HCT116 (cell line): ENCODE data around the gene SORT1. TPM values are rescaled to one million over a fixed set of nuclear protein-coding genes. Genes with fewer than 3 reads are reported as not detected.

Source experiments
- ATAC-seq: fragments of 200-7000 bp; cut with Tn5 transposase; 2 replicates; pipeline ENCODE4 v1.9.1; 2020; ENCODE audit warnings: mild to moderate bottlenecking, moderate library complexity
- BruUV-seq: library from RNA; stranded (reverse); fragments of 400-500 nt; replicated peaks from 2 replicates; lab custom pipeline; 2021; lab: Mats Ljungman, UMichigan
- CTCF ChIA-PET: fragments of 300-600 bp; sonication (Branson Sonifier 250); formaldehyde crosslinking; loops from one replicate; lab custom pipeline; 2021; ENCODE audit warnings: antibody characterized with exemption; lab: Charles Lee
- POLR2A ChIA-PET: fragments of 300-600, 350-600 bp; sonication (Branson Sonifier 250); formaldehyde crosslinking; loops from one replicate; lab custom pipeline; 2021; ENCODE audit warnings: antibody characterized with exemption; lab: Charles Lee
- RAD21 ChIA-PET, 2 experiments: fragments of 300-600 bp; sonication (Branson Sonifier 250); formaldehyde crosslinking; loops; one replicate each; lab custom pipeline; 2023; ENCODE audit warnings: low total read pairs in 2 of 2; ENCODE audit not compliant: uncharacterized antibody in 2 of 2, unreplicated experiment in 2 of 2, low non-redundant PET in 1 of 2; lab: Charles Lee
- DNase-seq: peaks from one replicate; pipeline ENCODE4 v3.0.0-alpha.2; 2010; ENCODE audit warnings: low read depth, low spot score
- H2AFZ ChIP-seq: fragments of 200-600 bp; shearing (Covaris generic), sonication (generic); 2 replicates; pipeline ENCODE4 v1.6.1; 2017; ENCODE audit warnings: low read depth, mixed run types, mixed read lengths, antibody characterized with exemption, low read length; ENCODE audit not compliant: poor library complexity, severe bottlenecking
- H3K27ac ChIP-seq: 2 replicates; pipeline ENCODE4 v1.5.1; 2012; ENCODE audit warnings: low read depth, low read length
- H3K27me3 ChIP-seq: fragments of 200-600 bp; sonication (generic); 2 replicates; pipeline ENCODE4 v1.6.1; 2016; ENCODE audit warnings: mixed run types, low read length, mixed read lengths; ENCODE audit not compliant: insufficient read depth
- H3K36me3 ChIP-seq, 2 experiments: fragments of 200-500 bp in 1 of 2; fragments of 200-600 bp in 1 of 2; sonication (Bioruptor generic) in 1 of 2; sonication (generic) in 1 of 2; 2 replicates each; pipeline versions ENCODE4 v1.5.1 to v1.6.1; 2014 to 2016; ENCODE audit warnings: low read length in 2 of 2, inconsistent platforms in 1 of 2, mixed read lengths in 1 of 2, mixed run types in 1 of 2; ENCODE audit not compliant: insufficient read depth in 2 of 2, control insufficient read depth in 1 of 2
- H3K4me1 ChIP-seq, 2 experiments: fragments of 200-600 bp in 1 of 2; sonication (generic) in 1 of 2; 2 replicates each; pipeline versions ENCODE4 v1.5.1 to v1.6.1; 2012 to 2017; ENCODE audit warnings: low read length in 2 of 2, inconsistent platforms in 1 of 2, mild to moderate bottlenecking in 1 of 2, mixed read lengths in 1 of 2, mixed run types in 1 of 2, moderate library complexity in 1 of 2; ENCODE audit not compliant: insufficient read depth in 2 of 2, control insufficient read depth in 1 of 2
- H3K4me2 ChIP-seq: fragments of 200-600 bp; sonication (generic); 2 replicates; pipeline ENCODE4 v1.6.1; 2017; ENCODE audit warnings: mixed run types, low read length, mixed read lengths
- H3K4me3 ChIP-seq, 2 experiments: fragments of 200-600 bp in 1 of 2; sonication (generic) in 1 of 2; replicated peaks in 1 of 2; 2 replicates each; pipeline ENCODE4 v1.5.1; 2011 to 2016; ENCODE audit warnings: low read length in 2 of 2, control low read depth in 1 of 2, low read depth in 1 of 2, mild to moderate bottlenecking in 1 of 2, mixed read lengths in 1 of 2, mixed run types in 1 of 2
- H3K79me2 ChIP-seq: fragments of 200-600 bp; sonication (generic); 2 replicates; pipeline ENCODE4 v1.6.1; 2017; ENCODE audit warnings: mild to moderate bottlenecking, mixed run types, low read length, moderate library complexity, mixed read lengths; ENCODE audit not compliant: insufficient read depth
- H3K9ac ChIP-seq: fragments of 200-600 bp; sonication (generic); 2 replicates; pipeline ENCODE4 v1.6.1; 2016; ENCODE audit warnings: low read length, mixed read lengths
- H3K9me2 ChIP-seq: fragments of 200-600 bp; sonication (generic), shearing (Covaris generic); 2 replicates; pipeline ENCODE4 v1.6.1; 2017; ENCODE audit warnings: mixed run types, mild to moderate bottlenecking, moderate library complexity; ENCODE audit not compliant: insufficient read depth
- H3K9me3 ChIP-seq, 2 experiments: fragments of 200-500 bp in 1 of 2; fragments of 200-600 bp in 1 of 2; sonication (Bioruptor generic) in 1 of 2; sonication (generic) in 1 of 2; 2 replicates each; pipeline ENCODE4 v1.6.1; 2014 to 2017; ENCODE audit warnings: low read length in 2 of 2, mixed read lengths in 2 of 2, inconsistent platforms in 1 of 2, low read depth in 1 of 2, mild to moderate bottlenecking in 1 of 2, mixed run types in 1 of 2, moderate library complexity in 1 of 2; ENCODE audit not compliant: control insufficient read depth in 1 of 2, insufficient read depth in 1 of 2
- H4K20me1 ChIP-seq: fragments of 200-600 bp; sonication (generic), shearing (Covaris generic); 2 replicates; pipeline ENCODE4 v1.6.1; 2017; ENCODE audit warnings: mixed run types, mild to moderate bottlenecking, moderate library complexity; ENCODE audit not compliant: insufficient read depth
- CBX3 ChIP-seq: IDR thresholded peaks from 2 replicates; pipeline ENCODE4 v1.6.1; 2012; ENCODE audit warnings: low read depth
- CEBPB ChIP-seq: IDR thresholded peaks from 2 replicates; pipeline ENCODE4 v1.6.1; 2012; ENCODE audit warnings: low read depth
- EGR1 ChIP-seq: IDR thresholded peaks from 2 replicates; pipeline ENCODE4 v1.6.1; 2012; ENCODE audit warnings: low read depth
- ELF1 ChIP-seq: IDR thresholded peaks from 2 replicates; pipeline ENCODE4 v1.6.1; 2012; ENCODE audit warnings: low read depth, borderline replicate concordance
- EZH2 ChIP-seq: fragments of 200-600 bp; sonication (generic); IDR thresholded peaks from 2 replicates; pipeline ENCODE4 v1.6.1; 2017; ENCODE audit warnings: antibody characterized with exemption, mixed run types
- EZH2phosphoT487 ChIP-seq: fragments of 200-600 bp; IDR thresholded peaks from 2 replicates; pipeline ENCODE4 v1.6.1; 2018; ENCODE audit warnings: antibody characterized with exemption, borderline replicate concordance
- JUND ChIP-seq: IDR thresholded peaks from 2 replicates; pipeline ENCODE4 v1.6.1; 2012
- POLR2A ChIP-seq: IDR thresholded peaks from 2 replicates; pipeline ENCODE4 v1.7.0; 2011; ENCODE audit warnings: borderline replicate concordance; ENCODE audit not compliant: insufficient read depth, insufficient read length; ENCODE audit errors: extremely low read depth
- POLR2AphosphoS5 ChIP-seq: IDR thresholded peaks from 2 replicates; pipeline ENCODE4 v1.6.1; 2011; ENCODE audit warnings: mild to moderate bottlenecking, low read depth, low read length, moderate library complexity
- RAD21 ChIP-seq: IDR thresholded peaks from 2 replicates; pipeline ENCODE4 v1.6.1; 2012; ENCODE audit warnings: low read depth, mild to moderate bottlenecking
- SP1 ChIP-seq: IDR thresholded peaks from 2 replicates; pipeline ENCODE4 v1.6.1; 2012; ENCODE audit warnings: low read depth
- TCF7L2 ChIP-seq: IDR thresholded peaks from 2 replicates; pipeline ENCODE4 v1.7.0; 2011; ENCODE audit warnings: borderline replicate concordance, inconsistent platforms; ENCODE audit not compliant: insufficient read depth, insufficient read length; ENCODE audit errors: extremely low read depth
- YY1 ChIP-seq: IDR thresholded peaks from 2 replicates; pipeline ENCODE4 v1.6.1; 2011; ENCODE audit warnings: low read length, low read depth, moderate library complexity, mild to moderate bottlenecking; ENCODE audit not compliant: insufficient replicate concordance; ENCODE audit errors: extremely low read depth
- ZFX ChIP-seq: fragments of 450-650 bp; IDR thresholded peaks from 2 replicates; pipeline ENCODE4 v1.6.1; 2017
- ZNF274 ChIP-seq: fragments of 200-500 bp; sonication (Bioruptor generic); IDR thresholded peaks from 2 replicates; pipeline ENCODE4 v1.6.1; 2014; ENCODE audit warnings: mild to moderate bottlenecking, low read depth, low read length, inconsistent platforms
- intact Hi-C: fragments of 100-400 bp; cut with micrococcal nuclease; formaldehyde crosslinking; loops from 2 replicates; pipeline ENCODE4 v1.10.0; 2022
- total RNA-seq: library from RNA; stranded (reverse); gene quantifications from one replicate; pipeline ENCODE4 v1.2.1, GENCODE V29; 2021; ENCODE audit not compliant: unreplicated experiment
- TF ChIP-seq, protein P1 (sequence below): IDR thresholded peaks from 2 replicates; pipeline ENCODE4 v1.6.1; 2012
- TF ChIP-seq, protein P2 (sequence below): IDR thresholded peaks from 2 replicates; pipeline ENCODE4 v1.6.1; 2011; ENCODE audit warnings: mild to moderate bottlenecking, low read length, moderate library complexity; ENCODE audit not compliant: insufficient replicate concordance; ENCODE audit errors: extremely low read depth
- TF ChIP-seq, protein P3 (sequence below): IDR thresholded peaks from 2 replicates; pipeline ENCODE4 v1.6.1; 2012
- TF ChIP-seq, protein P4 (sequence below), 3 experiments: fragments of 200-600 bp in 1 of 3; sonication (generic) in 1 of 3; IDR thresholded peaks in 2 of 3; conservative IDR thresholded peaks in 1 of 3; 2 replicates each; pipeline ENCODE4 v1.5.1; 2012 to 2017; ENCODE audit warnings: low read depth in 2 of 3, low read length in 2 of 3, antibody characterized with exemption in 1 of 3, borderline replicate concordance in 1 of 3, control low read depth in 1 of 3, mild to moderate bottlenecking in 1 of 3, mixed read lengths in 1 of 3, mixed run types in 1 of 3, moderate library complexity in 1 of 3; ENCODE audit not compliant: insufficient read depth in 1 of 3
- TF ChIP-seq, protein P5 (sequence below): IDR thresholded peaks from 2 replicates; pipeline ENCODE4 v1.6.1; 2012; ENCODE audit warnings: low read depth

SORT1 gene
- total RNA-seq, 1 experiment from 2014 or later: 20.2 TPM

DNA sequence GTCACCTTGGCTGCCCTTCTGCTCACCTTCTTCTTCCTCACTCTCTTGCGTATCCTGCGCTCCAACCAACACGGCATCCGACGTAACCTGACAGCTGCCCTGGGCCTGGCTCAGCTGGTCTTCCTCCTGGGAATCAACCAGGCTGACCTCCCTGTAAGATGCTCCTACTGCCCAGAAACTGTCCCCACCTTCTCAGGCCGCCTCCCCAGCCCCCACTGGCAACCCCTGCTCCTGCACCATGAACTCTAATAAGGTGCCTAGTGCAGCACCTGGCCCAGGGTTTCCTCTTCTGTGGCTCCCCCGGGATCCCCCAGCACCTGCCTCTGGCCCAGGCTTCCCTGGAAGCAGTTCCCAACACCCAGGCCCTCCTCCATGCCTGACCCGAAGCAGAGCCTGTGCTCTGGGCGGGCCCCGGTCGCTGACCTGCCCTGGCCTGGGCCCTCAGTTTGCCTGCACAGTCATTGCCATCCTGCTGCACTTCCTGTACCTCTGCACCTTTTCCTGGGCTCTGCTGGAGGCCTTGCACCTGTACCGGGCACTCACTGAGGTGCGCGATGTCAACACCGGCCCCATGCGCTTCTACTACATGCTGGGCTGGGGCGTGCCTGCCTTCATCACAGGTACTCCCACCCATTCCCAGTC, 127.6 kb downstream of the SORT1 start:
- H2AFZ ChIP-seq: no peak overlapping the region
- no peaks in the 10 kb centered on the region for H3K27me3 ChIP-seq
- no peak for TF ChIP-seq POLR2AphosphoS5
- TF ChIP-seq, protein P1, sequence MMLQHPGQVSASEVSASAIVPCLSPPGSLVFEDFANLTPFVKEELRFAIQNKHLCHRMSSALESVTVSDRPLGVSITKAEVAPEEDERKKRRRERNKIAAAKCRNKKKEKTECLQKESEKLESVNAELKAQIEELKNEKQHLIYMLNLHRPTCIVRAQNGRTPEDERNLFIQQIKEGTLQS: no peak
- TF ChIP-seq, protein P2, sequence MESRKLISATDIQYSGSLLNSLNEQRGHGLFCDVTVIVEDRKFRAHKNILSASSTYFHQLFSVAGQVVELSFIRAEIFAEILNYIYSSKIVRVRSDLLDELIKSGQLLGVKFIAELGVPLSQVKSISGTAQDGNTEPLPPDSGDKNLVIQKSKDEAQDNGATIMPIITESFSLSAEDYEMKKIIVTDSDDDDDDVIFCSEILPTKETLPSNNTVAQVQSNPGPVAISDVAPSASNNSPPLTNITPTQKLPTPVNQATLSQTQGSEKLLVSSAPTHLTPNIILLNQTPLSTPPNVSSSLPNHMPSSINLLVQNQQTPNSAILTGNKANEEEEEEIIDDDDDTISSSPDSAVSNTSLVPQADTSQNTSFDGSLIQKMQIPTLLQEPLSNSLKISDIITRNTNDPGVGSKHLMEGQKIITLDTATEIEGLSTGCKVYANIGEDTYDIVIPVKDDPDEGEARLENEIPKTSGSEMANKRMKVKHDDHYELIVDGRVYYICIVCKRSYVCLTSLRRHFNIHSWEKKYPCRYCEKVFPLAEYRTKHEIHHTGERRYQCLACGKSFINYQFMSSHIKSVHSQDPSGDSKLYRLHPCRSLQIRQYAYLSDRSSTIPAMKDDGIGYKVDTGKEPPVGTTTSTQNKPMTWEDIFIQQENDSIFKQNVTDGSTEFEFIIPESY: no peak
- TF ChIP-seq SP1: no peak
- no peak for TF ChIP-seq CEBPB
- no peak for TF ChIP-seq JUND
- TF ChIP-seq CBX3: no peak
- no peak for TF ChIP-seq YY1
- TF ChIP-seq, protein P3, sequence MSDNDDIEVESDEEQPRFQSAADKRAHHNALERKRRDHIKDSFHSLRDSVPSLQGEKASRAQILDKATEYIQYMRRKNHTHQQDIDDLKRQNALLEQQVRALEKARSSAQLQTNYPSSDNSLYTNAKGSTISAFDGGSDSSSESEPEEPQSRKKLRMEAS: no peak
- no peak for TF ChIP-seq EZH2phosphoT487
- no peak for TF ChIP-seq ZFX
- TF ChIP-seq, protein P4, sequence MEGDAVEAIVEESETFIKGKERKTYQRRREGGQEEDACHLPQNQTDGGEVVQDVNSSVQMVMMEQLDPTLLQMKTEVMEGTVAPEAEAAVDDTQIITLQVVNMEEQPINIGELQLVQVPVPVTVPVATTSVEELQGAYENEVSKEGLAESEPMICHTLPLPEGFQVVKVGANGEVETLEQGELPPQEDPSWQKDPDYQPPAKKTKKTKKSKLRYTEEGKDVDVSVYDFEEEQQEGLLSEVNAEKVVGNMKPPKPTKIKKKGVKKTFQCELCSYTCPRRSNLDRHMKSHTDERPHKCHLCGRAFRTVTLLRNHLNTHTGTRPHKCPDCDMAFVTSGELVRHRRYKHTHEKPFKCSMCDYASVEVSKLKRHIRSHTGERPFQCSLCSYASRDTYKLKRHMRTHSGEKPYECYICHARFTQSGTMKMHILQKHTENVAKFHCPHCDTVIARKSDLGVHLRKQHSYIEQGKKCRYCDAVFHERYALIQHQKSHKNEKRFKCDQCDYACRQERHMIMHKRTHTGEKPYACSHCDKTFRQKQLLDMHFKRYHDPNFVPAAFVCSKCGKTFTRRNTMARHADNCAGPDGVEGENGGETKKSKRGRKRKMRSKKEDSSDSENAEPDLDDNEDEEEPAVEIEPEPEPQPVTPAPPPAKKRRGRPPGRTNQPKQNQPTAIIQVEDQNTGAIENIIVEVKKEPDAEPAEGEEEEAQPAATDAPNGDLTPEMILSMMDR (IDR thresholded peaks at IDR 0.05 in 2 of 3, conservative IDR thresholded peaks at IDR 0.05 in 1 of 3; ENCODE audit: borderline replicate concordance in 1 of 3, insufficient read depth in 1 of 3, low read depth in 2 of 3, low read length in 2 of 3): no peak
- TF ChIP-seq TCF7L2: no peak
- TF ChIP-seq EZH2: no peak
- TF ChIP-seq EGR1: no peak
- no peak for TF ChIP-seq ELF1
- TF ChIP-seq POLR2A: no peak
- TF ChIP-seq ZNF274: no peak
- no peak for TF ChIP-seq RAD21
- TF ChIP-seq, protein P5, sequence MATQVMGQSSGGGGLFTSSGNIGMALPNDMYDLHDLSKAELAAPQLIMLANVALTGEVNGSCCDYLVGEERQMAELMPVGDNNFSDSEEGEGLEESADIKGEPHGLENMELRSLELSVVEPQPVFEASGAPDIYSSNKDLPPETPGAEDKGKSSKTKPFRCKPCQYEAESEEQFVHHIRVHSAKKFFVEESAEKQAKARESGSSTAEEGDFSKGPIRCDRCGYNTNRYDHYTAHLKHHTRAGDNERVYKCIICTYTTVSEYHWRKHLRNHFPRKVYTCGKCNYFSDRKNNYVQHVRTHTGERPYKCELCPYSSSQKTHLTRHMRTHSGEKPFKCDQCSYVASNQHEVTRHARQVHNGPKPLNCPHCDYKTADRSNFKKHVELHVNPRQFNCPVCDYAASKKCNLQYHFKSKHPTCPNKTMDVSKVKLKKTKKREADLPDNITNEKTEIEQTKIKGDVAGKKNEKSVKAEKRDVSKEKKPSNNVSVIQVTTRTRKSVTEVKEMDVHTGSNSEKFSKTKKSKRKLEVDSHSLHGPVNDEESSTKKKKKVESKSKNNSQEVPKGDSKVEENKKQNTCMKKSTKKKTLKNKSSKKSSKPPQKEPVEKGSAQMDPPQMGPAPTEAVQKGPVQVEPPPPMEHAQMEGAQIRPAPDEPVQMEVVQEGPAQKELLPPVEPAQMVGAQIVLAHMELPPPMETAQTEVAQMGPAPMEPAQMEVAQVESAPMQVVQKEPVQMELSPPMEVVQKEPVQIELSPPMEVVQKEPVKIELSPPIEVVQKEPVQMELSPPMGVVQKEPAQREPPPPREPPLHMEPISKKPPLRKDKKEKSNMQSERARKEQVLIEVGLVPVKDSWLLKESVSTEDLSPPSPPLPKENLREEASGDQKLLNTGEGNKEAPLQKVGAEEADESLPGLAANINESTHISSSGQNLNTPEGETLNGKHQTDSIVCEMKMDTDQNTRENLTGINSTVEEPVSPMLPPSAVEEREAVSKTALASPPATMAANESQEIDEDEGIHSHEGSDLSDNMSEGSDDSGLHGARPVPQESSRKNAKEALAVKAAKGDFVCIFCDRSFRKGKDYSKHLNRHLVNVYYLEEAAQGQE: no peak
- TF ChIP-seq, all 23 proteins: peak for 0
- Histone ChIP-seq H3K36me3 (peaks cover 0 to 2% of the 10 kb centered on the region in 2 experiments; a peak in 1 of 4 replicates), H3K4me1 (peaks cover 24 to 25% of the 10 kb centered on the region in 2 experiments), H3K79me2 (no peaks in the 10 kb centered on the region), H3K4me3 (no peak overlapping the region), H3K4me2 (no peak overlapping the region), H3K9ac (no peak overlapping the region), H3K27ac (no peak overlapping the region), H3K9me3 (no peaks in the 10 kb centered on the region), H4K20me1 (no peaks in the 10 kb centered on the region), H3K9me2 (no peaks in the 10 kb centered on the region)
- ChIA-PET POLR2A (no interaction called here), RAD21 (no interaction called here), CTCF (no interaction called here)
- no peak for ATAC-seq
- no TSS peak for BruUV-seq
- intact Hi-C loops: no loop called here
- DNase-seq: no peak
